ENCODE data around the gene SLC25A1.

DNA sequence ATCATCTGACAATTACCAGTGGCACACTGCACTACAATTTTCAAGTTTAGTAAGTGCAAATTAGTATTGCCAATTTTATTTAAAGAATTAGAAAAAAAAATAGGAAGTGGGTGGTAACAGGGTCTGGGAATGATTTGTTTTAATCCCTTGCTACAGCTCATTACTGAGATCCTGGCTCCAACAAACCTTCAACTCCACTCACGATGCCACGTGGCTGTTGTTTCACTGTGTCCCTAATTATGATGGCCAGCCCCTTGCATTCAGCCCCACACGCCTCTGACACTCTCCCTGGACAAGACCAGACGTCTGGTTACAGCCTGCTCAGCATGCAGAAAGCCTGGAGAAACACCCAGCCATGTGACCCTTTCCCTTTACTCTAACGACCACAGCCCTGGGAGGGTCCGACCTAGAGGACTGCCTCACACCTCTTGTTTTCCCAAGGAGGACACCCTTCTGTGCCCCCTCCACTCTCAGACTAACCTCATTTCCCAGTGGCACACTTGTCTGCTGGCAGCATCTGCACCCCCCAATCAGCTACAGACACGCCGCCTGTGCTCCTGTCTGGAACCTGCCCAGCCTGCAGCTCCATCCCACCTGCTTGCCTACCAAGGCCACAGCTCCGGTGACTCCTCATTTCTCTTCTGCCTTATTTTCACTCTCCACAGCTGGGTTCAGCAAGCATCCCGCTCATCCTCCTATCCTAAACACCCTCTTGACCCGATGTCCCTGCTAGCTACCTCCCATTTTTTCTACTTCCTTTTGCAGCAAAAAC, 18.5 kb upstream of the SLC25A1 start:
- TF ChIP-seq, protein P1, sequence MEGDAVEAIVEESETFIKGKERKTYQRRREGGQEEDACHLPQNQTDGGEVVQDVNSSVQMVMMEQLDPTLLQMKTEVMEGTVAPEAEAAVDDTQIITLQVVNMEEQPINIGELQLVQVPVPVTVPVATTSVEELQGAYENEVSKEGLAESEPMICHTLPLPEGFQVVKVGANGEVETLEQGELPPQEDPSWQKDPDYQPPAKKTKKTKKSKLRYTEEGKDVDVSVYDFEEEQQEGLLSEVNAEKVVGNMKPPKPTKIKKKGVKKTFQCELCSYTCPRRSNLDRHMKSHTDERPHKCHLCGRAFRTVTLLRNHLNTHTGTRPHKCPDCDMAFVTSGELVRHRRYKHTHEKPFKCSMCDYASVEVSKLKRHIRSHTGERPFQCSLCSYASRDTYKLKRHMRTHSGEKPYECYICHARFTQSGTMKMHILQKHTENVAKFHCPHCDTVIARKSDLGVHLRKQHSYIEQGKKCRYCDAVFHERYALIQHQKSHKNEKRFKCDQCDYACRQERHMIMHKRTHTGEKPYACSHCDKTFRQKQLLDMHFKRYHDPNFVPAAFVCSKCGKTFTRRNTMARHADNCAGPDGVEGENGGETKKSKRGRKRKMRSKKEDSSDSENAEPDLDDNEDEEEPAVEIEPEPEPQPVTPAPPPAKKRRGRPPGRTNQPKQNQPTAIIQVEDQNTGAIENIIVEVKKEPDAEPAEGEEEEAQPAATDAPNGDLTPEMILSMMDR (IDR thresholded peaks at IDR 0.05) = no peak
- no peak for TF ChIP-seq ZFX (IDR thresholded peaks at IDR 0.05; ENCODE audit: borderline replicate concordance)
